Uterus (tissue), 2 donors: Measurements from ENCODE around the gene BHLHA15.

Experiments used
- CTCF ChIP-seq, 4 experiments: fragments of 200-600 bp in 2 of 4; fragments of 450-650 bp in 2 of 4; sonication (generic) in 2 of 4; IDR thresholded peaks; one replicate each; pipeline ENCODE4 v1.5.1; 2016 to 2019; ENCODE audit warnings: antibody characterized with exemption in 4 of 4, mild to moderate bottlenecking in 2 of 4, moderate library complexity in 1 of 4
- POLR2A ChIP-seq, 2 donors: fragments of 450-650 bp; IDR thresholded peaks; one replicate each; pipeline ENCODE4 v1.6.1; 2016; ENCODE audit warnings: antibody characterized with exemption in 2 of 2, mild to moderate bottlenecking in 1 of 2, moderate library complexity in 1 of 2

- TF ChIP-seq POLR2A (IDR thresholded peaks at IDR 0.05), result no peak
- no peak for TF ChIP-seq CTCF (IDR thresholded peaks at IDR 0.05)
These were observed 10.9 kb upstream of the BHLHA15 start for GRCh38 chr7:98200364-98200763.
